Measurements from ENCODE around the gene KCNS1. TPM values are rescaled to one million over a fixed set of nuclear protein-coding genes. Genes with fewer than 3 reads are reported as not detected.
"Not testable (repeated sequence)": the region's sequence is repeated elsewhere in the genome, so short reads cannot be mapped to it uniquely, and the experiment has no call there.

Gene KCNS1
- under 1 TPM; 0.97 to 0.99 TPM for total RNA-seq
- polyA plus RNA-seq (ENCODE audit: insufficient read length in 6 of 6) = under 1 TPM in 5 of 6 donors, not detected in 1; 0.05 to 0.10 (median 0.07) TPM
- long read RNA-seq, donor 1 = 0 reads
- long read RNA-seq, donor 2 = 0 reads
- long read RNA-seq, donor 3 = 0 reads
- long read RNA-seq, donor 4, partial matches to known transcripts = 0 of 1 reads
- long read RNA-seq, donor 4, other reads (novel, unspliced or antisense) = 1 of 1 reads
- long read RNA-seq, donor 5 = 0 reads
- long read RNA-seq, donor 6 = 0 reads
- long read RNA-seq, donor 7 = 0 reads
- long read RNA-seq, donor 8 = 0 reads
- long read RNA-seq, donor 9 = 0 reads
- long read RNA-seq, donor 10 = 0 reads
- long read RNA-seq, donor 11 = 0 reads
- long read RNA-seq, donor 12 = 0 reads

- H3K4me3 ChIP-seq = no peak within 1 kb of the TSS
Measured at GRCh38 chr20:45100563-45101245, at the start of gene KCNS1. Gene KCNS1 (minus strand): TSS chr20:45101127. CDS start chr20:45099236, 1,891 bp downstream.

GRCh38 chr20:45149062-45149461 lies 48.1 kb upstream of the KCNS1 start:
- no peaks in the 10 kb centered on the region for H3K36me3 ChIP-seq
- no peak overlapping the region for H3K27ac ChIP-seq
- H3K9me3 ChIP-seq = no peaks in the 10 kb centered on the region
- peaks cover 0 to 35% of the 10 kb centered on the region in 2 donors for H3K27me3 ChIP-seq
- H3K4me1 ChIP-seq = peaks cover 0 to 10% of the 10 kb centered on the region in 2 donors
- TF ChIP-seq CTCF (IDR thresholded peaks at IDR 0.05) = no peak
- no peak for DNase-seq
- no peak overlapping the region for H3K4me3 ChIP-seq
- intact Hi-C loops (cut with DNase I) = no loop called here
- no peak for ATAC-seq

More at GRCh38 chr20:45100563-45101245, at the start of gene KCNS1:
- H3K36me3 ChIP-seq = no peaks in the 10 kb centered on the region
- H3K4me1 ChIP-seq = peaks cover 8 to 22% of the 10 kb centered on the region in 2 donors
- H3K27me3 ChIP-seq = peaks cover 22 to 64% of the 10 kb centered on the region in 2 donors
- no peak within 1 kb of the TSS for H3K27ac ChIP-seq
- TF ChIP-seq CTCF (IDR thresholded peaks at IDR 0.05) = no peak
- intact Hi-C loops (cut with DNase I) = no loop called here
- DNase-seq (peak in 2 of 4 donors; percentile 13 to 81), ATAC-seq (peak; percentile 16)
- H3K9me3 ChIP-seq = no peaks in the 10 kb centered on the region

GRCh38 chr20:45140836-45141235 lies 39.9 kb upstream of the KCNS1 start:
- Histone ChIP-seq H3K27ac (no peak overlapping the region), H3K36me3 (no peaks in the 10 kb centered on the region), H3K4me3 (no peak overlapping the region), H3K4me1 (no peaks in the 10 kb centered on the region), H3K27me3 (peaks cover 0 to 8% of the 10 kb centered on the region in 2 donors), H3K9me3 (no peaks in the 10 kb centered on the region)
- ATAC-seq (no peak), DNase-seq (no peak)
- intact Hi-C loops (cut with DNase I) = no loop called here
- no peak for TF ChIP-seq CTCF (IDR thresholded peaks at IDR 0.05)

- ATAC-seq; H3K4me3 ChIP-seq; H3K27ac ChIP-seq; DNase-seq; H3K36me3 ChIP-seq; H3K4me1 ChIP-seq; H3K9me3 ChIP-seq; H3K27me3 ChIP-seq; intact Hi-C loops (cut with DNase I): not testable (repeated sequence)
Measured at GRCh38 chr20:45139733-45140375, 38.9 kb upstream of the KCNS1 start.

GRCh38 chr20:45138561-45139300 lies 37.8 kb upstream of the KCNS1 start:
- Histone ChIP-seq H3K9me3 (no peaks in the 10 kb centered on the region), H3K4me3 (no peak overlapping the region), H3K36me3 (no peaks in the 10 kb centered on the region), H3K27ac (no peak overlapping the region), H3K4me1 (no peaks in the 10 kb centered on the region), H3K27me3 (no peaks in the 10 kb centered on the region)
- intact Hi-C loops (cut with DNase I) = no loop called here
- peak; percentile 87 for ATAC-seq
- peak; percentile 32 to 84 for TF ChIP-seq CTCF (IDR thresholded peaks at IDR 0.05)
- DNase-seq = peak in 2 of 4 donors; percentile 62 to 96

Measured in left lung (tissue), 14 donors.